Measurements from ENCODE around the gene GRID2. TPM values are rescaled to one million over a fixed set of nuclear protein-coding genes. Genes with fewer than 3 reads are reported as not detected.

The GRID2 gene
- total RNA-seq, 2 donors from 2014 or later, result 27.3 to 40.4 TPM

- no peak overlapping the region for H3K4me3 ChIP-seq (ENCODE audit: low read length)
- no peak overlapping the region for H3K9ac ChIP-seq (ENCODE audit: extremely low read depth, low read length, poor library complexity, severe bottlenecking)
- H3K27ac ChIP-seq (ENCODE audit: low read depth, low read length), result no peak overlapping the region
- TF ChIP-seq CTCF (conservative IDR thresholded peaks at IDR 0.05), result no peak
- no peaks in the 10 kb centered on the region for H3K27me3 Mint-ChIP-seq (ENCODE audit: insufficient read depth)
- no peak for DNase-seq
- 100% methylated on average over 1 to 2 of the region's 2 CpGs for WGBS, 2 experiments (ENCODE audit: insufficient coverage in 1 of 2, insufficient read length in 1 of 2)
- no peak overlapping the region for H3K4me3 Mint-ChIP-seq
- no peak overlapping the region for H3K27ac Mint-ChIP-seq
- H3K36me3 Mint-ChIP-seq (ENCODE audit: low read depth), result peaks cover 2% of the 10 kb centered on the region
- H3K9me3 Mint-ChIP-seq, result peaks cover 4% of the 10 kb centered on the region
- H3K27me3 ChIP-seq (ENCODE audit: control insufficient read depth, insufficient read depth, low read length, poor library complexity, severe bottlenecking), result no peaks in the 10 kb centered on the region
- H3K4me1 Mint-ChIP-seq, result peaks cover 1% of the 10 kb centered on the region
- H3K4me1 ChIP-seq (ENCODE audit: control insufficient read depth, insufficient read depth, low read length), result no peaks in the 10 kb centered on the region
- H3K36me3 ChIP-seq (ENCODE audit: control insufficient read depth, insufficient read depth, low read length), result no peaks in the 10 kb centered on the region
- H3K9me3 ChIP-seq (ENCODE audit: control insufficient read depth, low read length), result peaks cover 8% of the 10 kb centered on the region
Observed at GRCh38 chr4:92961881-92962280, 658.1 kb downstream of the GRID2 start.

GRCh38 chr4:92962831-92963230, 659.1 kb downstream of the GRID2 start:
- no peaks in the 10 kb centered on the region for H3K27me3 Mint-ChIP-seq (ENCODE audit: insufficient read depth)
- no peaks in the 10 kb centered on the region for H3K36me3 ChIP-seq (ENCODE audit: control insufficient read depth, insufficient read depth, low read length)
- no peaks in the 10 kb centered on the region for H3K4me1 ChIP-seq (ENCODE audit: control insufficient read depth, insufficient read depth, low read length)
- H3K4me3 ChIP-seq (ENCODE audit: low read length), result no peak overlapping the region
- H3K9ac ChIP-seq (ENCODE audit: extremely low read depth, low read length, poor library complexity, severe bottlenecking), result no peak overlapping the region
- WGBS, 2 experiments (ENCODE audit: insufficient coverage in 1 of 2, insufficient read length in 1 of 2), result 90 to 100% methylated on average over 1 to 2 of the region's 2 CpGs
- peaks cover 2% of the 10 kb centered on the region for H3K36me3 Mint-ChIP-seq (ENCODE audit: low read depth)
- TF ChIP-seq CTCF (conservative IDR thresholded peaks at IDR 0.05), result no peak
- DNase-seq, result no peak
- peaks cover 1% of the 10 kb centered on the region for H3K4me1 Mint-ChIP-seq
- no peak overlapping the region for H3K27ac Mint-ChIP-seq
- no peaks in the 10 kb centered on the region for H3K27me3 ChIP-seq (ENCODE audit: control insufficient read depth, insufficient read depth, low read length, poor library complexity, severe bottlenecking)
- no peak overlapping the region for H3K4me3 Mint-ChIP-seq
- H3K9me3 Mint-ChIP-seq, result peaks cover 4% of the 10 kb centered on the region
- no peak overlapping the region for H3K27ac ChIP-seq (ENCODE audit: low read depth, low read length)
- H3K9me3 ChIP-seq (ENCODE audit: control insufficient read depth, low read length), result peaks cover 8% of the 10 kb centered on the region

GRCh38 chr4:92968556-92968955, 664.8 kb downstream of the GRID2 start:
- H3K9ac ChIP-seq (ENCODE audit: extremely low read depth, low read length, poor library complexity, severe bottlenecking), result no peak overlapping the region
- Mint-ChIP-seq H3K36me3 (ENCODE audit: low read depth) (peaks cover 3% of the 10 kb centered on the region), H3K27ac (no peak overlapping the region), H3K27me3 (ENCODE audit: insufficient read depth) (no peaks in the 10 kb centered on the region), H3K9me3 (peaks cover 5% of the 10 kb centered on the region), H3K4me3 (no peak overlapping the region), H3K4me1 (no peaks in the 10 kb centered on the region)
- H3K4me3 ChIP-seq (ENCODE audit: low read length), result no peak overlapping the region
- 75% methylated on average over 1 of the region's 1 CpG; no CpG with 5 or more reads in 1 of the 2 experiments for WGBS, 2 experiments (ENCODE audit: insufficient coverage in 1 of 2, insufficient read length in 1 of 2)
- no peaks in the 10 kb centered on the region for H3K36me3 ChIP-seq (ENCODE audit: control insufficient read depth, insufficient read depth, low read length)
- no peak for TF ChIP-seq CTCF (conservative IDR thresholded peaks at IDR 0.05)
- H3K27me3 ChIP-seq (ENCODE audit: control insufficient read depth, insufficient read depth, low read length, poor library complexity, severe bottlenecking), result no peaks in the 10 kb centered on the region
- H3K27ac ChIP-seq (ENCODE audit: low read depth, low read length), result no peak overlapping the region
- DNase-seq, result no peak
- peaks cover 5% of the 10 kb centered on the region for H3K9me3 ChIP-seq (ENCODE audit: control insufficient read depth, low read length)
- no peaks in the 10 kb centered on the region for H3K4me1 ChIP-seq (ENCODE audit: control insufficient read depth, insufficient read depth, low read length)
